ENCODE measurements around the gene PHLDB1.

GRCh38 chr11:118622376-118623268 lies 15.2 kb downstream of the PHLDB1 start:
- no peak for TF ChIP-seq POLR2AphosphoS5 (IDR thresholded peaks at IDR 0.05; ENCODE audit: borderline replicate concordance, low read depth, low read length)
- TF ChIP-seq EZH2 (IDR thresholded peaks at IDR 0.05): no peak
